Measurements from ENCODE around the gene SLC10A6. TPM values are rescaled to one million over a fixed set of nuclear protein-coding genes. Genes with fewer than 3 reads are reported as not detected.

The SLC10A6 gene
- total and polyA plus RNA-seq, 9 of the 15 experiments (the other 6 are each of a cell fraction or from before 2014, with no cell fraction given) = not detected

DNA sequence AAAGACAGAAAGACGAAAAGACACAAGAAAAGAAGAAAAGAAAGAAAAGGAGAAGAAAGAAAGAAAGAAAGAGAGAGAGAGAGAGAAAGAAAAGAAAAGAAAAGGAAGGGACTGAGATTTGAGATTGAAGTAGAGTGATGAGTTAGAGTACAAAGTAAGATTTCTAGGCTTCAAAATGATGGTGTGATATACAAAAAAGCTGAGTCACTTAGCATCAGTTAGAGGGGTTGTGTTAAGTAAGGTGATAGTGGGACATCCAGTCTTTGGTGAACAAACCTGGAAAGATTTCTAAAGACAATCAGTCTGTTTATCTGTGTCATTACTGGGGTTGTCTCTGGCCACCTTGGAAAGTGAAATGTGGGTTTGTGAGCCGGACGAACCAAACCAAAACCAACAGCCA lies 13.5 kb downstream of the SLC10A6 start:
- in situ Hi-C loops (cut with MboI) = no loop called here
- FAIRE-seq = no peak
- 0% methylated on average over 3 of the region's 3 CpGs for WGBS (ENCODE audit: insufficient coverage, low coverage, missing lambda C conversion rate)

GRCh38 chr4:86834901-86835300 lies 14.3 kb downstream of the SLC10A6 start:
- intact Hi-C loops (cut with micrococcal nuclease) (no loop called here), in situ Hi-C loops (cut with MboI) (no loop called here)
- Histone ChIP-seq H4K20me1 (replicated peaks; ENCODE audit: control insufficient read depth, insufficient read depth, low read length) (no peaks in the 10 kb centered on the region), H3K27me3 (ENCODE audit: control insufficient read depth in 2 of 2, insufficient read depth in 2 of 2, low read length in 2 of 2) (no peaks in the 10 kb centered on the region; a peak in 1 of 5 replicates), H3K4me1 (replicated peaks in 1 of 2; ENCODE audit: control insufficient read depth in 2 of 2, insufficient read depth in 2 of 2, low read length in 2 of 2) (no peaks in the 10 kb centered on the region), H3K36me3 (ENCODE audit: control insufficient read depth, insufficient read depth, low read length) (no peaks in the 10 kb centered on the region), H3K9me3 (replicated peaks; ENCODE audit: control insufficient read depth, insufficient read depth, low read depth, low read length) (no peaks in the 10 kb centered on the region), H3K79me2 (ENCODE audit: control insufficient read depth, insufficient read depth, low read length) (no peaks in the 10 kb centered on the region), H3K4me2 (ENCODE audit: insufficient read depth, low read length) (no peak overlapping the region), H3K27ac (ENCODE audit: extremely low read depth, low read depth, low read length) (no peak overlapping the region), H2AFZ (ENCODE audit: low read depth, low read length) (no peak overlapping the region), H3K4me3 (no peak overlapping the region), H3K9ac (ENCODE audit: insufficient read depth in 1 of 2, low read depth in 2 of 2, low read length in 2 of 2) (no peak overlapping the region), H3K9me1 (ENCODE audit: control insufficient read depth, insufficient read depth, low read length) (no peaks in the 10 kb centered on the region)
- FAIRE-seq (no peak), DNase-seq (ENCODE audit: extremely low read depth in 1 of 4, low spot score in 3 of 4) (no peak), ATAC-seq (no peak)
- 2% methylated on average over 3 of the region's 3 CpGs for WGBS (ENCODE audit: insufficient coverage, low coverage, missing lambda C conversion rate)
- no TSS peak for BruUV-seq (replicated peaks)
- ChIA-PET CTCF (ENCODE audit: low intra/inter-chr PET ratio) (no interaction called here), POLR2A (no interaction called here)
- TF ChIP-seq CCAR2 (IDR thresholded peaks at IDR 0.05; ENCODE audit: low read depth, low read length) = no peak
- TF ChIP-seq ZNF717 (CRISPR knock-in tag; IDR thresholded peaks at IDR 0.05) = no peak
- TF ChIP-seq XRCC4 (IDR thresholded peaks at IDR 0.05; ENCODE audit: extremely low read depth, insufficient read depth, insufficient read length) = no peak
- no peak for TF ChIP-seq ZNF592 (IDR thresholded peaks at IDR 0.05)
- no peak for TF ChIP-seq NR2C2 (CRISPR knock-in tag; IDR thresholded peaks at IDR 0.05)
- no peak for TF ChIP-seq NR2C2 (tag; IDR thresholded peaks at IDR 0.05)
- TF ChIP-seq CHD4 (IDR thresholded peaks at IDR 0.05; ENCODE audit: insufficient read depth, insufficient replicate concordance, low read depth, low read length, poor library complexity, severe bottlenecking) = no peak
- TF ChIP-seq XRCC5 (IDR thresholded peaks at IDR 0.05; ENCODE audit: low read depth, low read length) = no peak
- no peak for TF ChIP-seq MCM2 (IDR thresholded peaks at IDR 0.05; ENCODE audit: low read depth)
- TF ChIP-seq ZNF408 (CRISPR knock-in tag; IDR thresholded peaks at IDR 0.05; ENCODE audit: low read depth) = no peak
- no peak for TF ChIP-seq ATF7 (IDR thresholded peaks at IDR 0.05)

More for the DNA sequence above, 13.5 kb downstream of the SLC10A6 start:
- no peaks in the 10 kb centered on the region for H3K79me2 ChIP-seq (ENCODE audit: control insufficient read depth, insufficient read depth, low read length)
- BruUV-seq (replicated peaks) = no TSS peak
- ATAC-seq = no peak
- CTCF ChIA-PET (ENCODE audit: low intra/inter-chr PET ratio) = no interaction called here
- H3K4me3 ChIP-seq = no peak overlapping the region
- intact Hi-C loops (cut with micrococcal nuclease) = no loop called here
- no peak overlapping the region for H3K4me2 ChIP-seq (ENCODE audit: insufficient read depth, low read length)
- H3K9me3 ChIP-seq (replicated peaks; ENCODE audit: control insufficient read depth, insufficient read depth, low read depth, low read length) = no peaks in the 10 kb centered on the region
- no peak overlapping the region for H3K27ac ChIP-seq (ENCODE audit: extremely low read depth, low read depth, low read length)
- POLR2A ChIA-PET = no interaction called here
- H3K27me3 ChIP-seq (ENCODE audit: control insufficient read depth in 2 of 2, insufficient read depth in 2 of 2, low read length in 2 of 2) = no peaks in the 10 kb centered on the region; a peak in 1 of 5 replicates
- H3K4me1 ChIP-seq (replicated peaks in 1 of 2; ENCODE audit: control insufficient read depth in 2 of 2, insufficient read depth in 2 of 2, low read length in 2 of 2) = no peaks in the 10 kb centered on the region
- H3K9ac ChIP-seq (ENCODE audit: insufficient read depth in 1 of 2, low read depth in 2 of 2, low read length in 2 of 2) = no peak overlapping the region
- DNase-seq (ENCODE audit: extremely low read depth in 1 of 4, low spot score in 3 of 4) = no peak
- H2AFZ ChIP-seq (ENCODE audit: low read depth, low read length) = no peak overlapping the region
- TF ChIP-seq ARID1B (IDR thresholded peaks at IDR 0.05) (no peak), MAFF (IDR thresholded peaks at IDR 0.05; ENCODE audit: low read length) (peak; percentile 19; the same call in 1 of the 2 replicates), NFE2 (IDR thresholded peaks at IDR 0.05; ENCODE audit: low read depth) (peak; percentile 63; the same call in 1 of the 2 replicates), GABPB1 (CRISPR knock-in tag; IDR thresholded peaks at IDR 0.05) (no peak), ETS2 (tag; IDR thresholded peaks at IDR 0.05; ENCODE audit: borderline replicate concordance, poor library complexity, severe bottlenecking) (no peak), MAFG (tag; conservative IDR thresholded peaks at IDR 0.05) (peak; percentile 70), TCF3 (CRISPR knock-in tag; IDR thresholded peaks at IDR 0.05) (no peak), NFE2L1 (tag; IDR thresholded peaks at IDR 0.05; ENCODE audit: borderline replicate concordance, low read depth) (peak; percentile 56), ZNF316 (IDR thresholded peaks at IDR 0.05) (peak; percentile 70), C11orf30 (IDR thresholded peaks at IDR 0.05; ENCODE audit: low read depth) (peak; percentile 47; the same call in 1 of the 2 replicates)
- no peaks in the 10 kb centered on the region for H3K36me3 ChIP-seq (ENCODE audit: control insufficient read depth, insufficient read depth, low read length)
- H3K9me1 ChIP-seq (ENCODE audit: control insufficient read depth, insufficient read depth, low read length) = no peaks in the 10 kb centered on the region
- H4K20me1 ChIP-seq (replicated peaks; ENCODE audit: control insufficient read depth, insufficient read depth, low read length) = no peaks in the 10 kb centered on the region
